ENCODE measurements around the gene PPP1R37. TPM values are rescaled to one million over a fixed set of nuclear protein-coding genes. Genes with fewer than 3 reads are reported as not detected.
A peak's percentile ranks its signal among the peaks of the same experiment; 100 is the strongest.

PPP1R37 gene
- total and polyA plus RNA-seq, 2 of the 13 experiments (the other 11 are each of a cell fraction or from before 2014, with no cell fraction given): 9.0 to 14.3 TPM

DNA sequence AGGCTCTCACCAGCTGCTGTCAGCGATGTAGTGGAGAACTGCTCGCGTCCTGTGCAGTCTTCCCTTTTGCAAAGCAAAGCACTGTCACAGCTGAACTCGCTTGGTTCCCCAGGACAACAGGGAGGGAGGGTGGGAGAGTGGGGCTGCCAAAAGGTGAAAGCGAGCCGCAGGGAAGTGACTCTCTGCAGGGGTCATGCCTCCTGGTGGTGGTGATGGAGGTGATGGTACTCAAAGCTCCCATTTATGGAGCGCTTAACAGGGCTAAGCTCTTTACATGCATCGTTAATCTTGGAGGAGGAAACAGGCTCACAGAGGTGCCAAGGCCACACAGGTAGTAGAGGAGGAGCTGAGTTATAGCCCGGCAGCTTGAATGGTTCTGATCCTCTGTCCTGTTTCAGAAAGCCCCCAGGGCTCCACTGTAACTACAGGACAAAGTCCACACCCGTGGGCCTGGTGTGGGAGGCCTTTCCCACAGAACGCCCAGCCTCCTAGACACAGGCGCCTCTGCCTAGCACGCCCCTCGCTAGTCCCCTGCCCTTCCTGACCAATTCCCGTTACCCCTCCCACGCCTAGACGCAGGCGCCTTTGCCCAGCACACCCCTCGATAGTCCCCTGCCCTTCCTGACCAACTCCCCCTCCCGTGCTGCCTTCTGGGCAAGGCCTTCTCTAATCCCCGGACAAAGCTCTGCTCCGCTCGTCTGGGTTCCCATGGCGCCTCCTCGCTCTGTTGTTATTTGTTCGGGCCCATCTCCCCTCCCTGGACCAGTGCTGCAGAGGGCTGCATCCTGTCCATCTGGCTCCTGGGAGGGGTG lies 10.7 kb downstream of the PPP1R37 start (continued):
- TF ChIP-seq, protein P1, sequence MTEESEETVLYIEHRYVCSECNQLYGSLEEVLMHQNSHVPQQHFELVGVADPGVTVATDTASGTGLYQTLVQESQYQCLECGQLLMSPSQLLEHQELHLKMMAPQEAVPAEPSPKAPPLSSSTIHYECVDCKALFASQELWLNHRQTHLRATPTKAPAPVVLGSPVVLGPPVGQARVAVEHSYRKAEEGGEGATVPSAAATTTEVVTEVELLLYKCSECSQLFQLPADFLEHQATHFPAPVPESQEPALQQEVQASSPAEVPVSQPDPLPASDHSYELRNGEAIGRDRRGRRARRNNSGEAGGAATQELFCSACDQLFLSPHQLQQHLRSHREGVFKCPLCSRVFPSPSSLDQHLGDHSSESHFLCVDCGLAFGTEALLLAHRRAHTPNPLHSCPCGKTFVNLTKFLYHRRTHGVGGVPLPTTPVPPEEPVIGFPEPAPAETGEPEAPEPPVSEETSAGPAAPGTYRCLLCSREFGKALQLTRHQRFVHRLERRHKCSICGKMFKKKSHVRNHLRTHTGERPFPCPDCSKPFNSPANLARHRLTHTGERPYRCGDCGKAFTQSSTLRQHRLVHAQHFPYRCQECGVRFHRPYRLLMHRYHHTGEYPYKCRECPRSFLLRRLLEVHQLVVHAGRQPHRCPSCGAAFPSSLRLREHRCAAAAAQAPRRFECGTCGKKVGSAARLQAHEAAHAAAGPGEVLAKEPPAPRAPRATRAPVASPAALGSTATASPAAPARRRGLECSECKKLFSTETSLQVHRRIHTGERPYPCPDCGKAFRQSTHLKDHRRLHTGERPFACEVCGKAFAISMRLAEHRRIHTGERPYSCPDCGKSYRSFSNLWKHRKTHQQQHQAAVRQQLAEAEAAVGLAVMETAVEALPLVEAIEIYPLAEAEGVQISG (CRISPR knock-in tag; IDR thresholded peaks at IDR 0.05): peak; percentile 67
- TF ChIP-seq SP1 (IDR thresholded peaks at IDR 0.05) (no peak), SP1 (CRISPR knock-in tag; IDR thresholded peaks at IDR 0.05) (no peak), TAF15 (IDR thresholded peaks at IDR 0.05; ENCODE audit: low read depth, low read length, poor library complexity, severe bottlenecking) (no peak), GFI1 (CRISPR knock-in tag; IDR thresholded peaks at IDR 0.05; ENCODE audit: borderline replicate concordance) (0 out of 2 replicates have a peak, but pooled peaks have one; percentile 45), SAP130 (CRISPR knock-in tag; IDR thresholded peaks at IDR 0.05; ENCODE audit: low read depth) (peak; percentile 49; the same call in 1 of the 2 replicates), CCDC6 (CRISPR knock-in tag; IDR thresholded peaks at IDR 0.05) (0 out of 2 replicates have a peak, but pooled peaks have one; percentile 79), MED1 (CRISPR knock-in tag; IDR thresholded peaks at IDR 0.05) (peak; percentile 30; the same call in 1 of the 2 replicates), MYC (CRISPR knock-in tag; IDR thresholded peaks at IDR 0.05; ENCODE audit: borderline replicate concordance) (peak; percentile 59; the same call in 1 of the 2 replicates), ZBTB38 (CRISPR knock-in tag; IDR thresholded peaks at IDR 0.05) (peak; percentile 70; the same call in 1 of the 2 replicates), ZNF558 (CRISPR knock-in tag; IDR thresholded peaks at IDR 0.05; ENCODE audit: borderline replicate concordance) (no peak), GATAD2A (CRISPR knock-in tag; IDR thresholded peaks at IDR 0.05) (peak; percentile 90), ZFP90 (CRISPR knock-in tag; IDR thresholded peaks at IDR 0.05; ENCODE audit: borderline replicate concordance) (peak; percentile 53; the same call in 1 of the 2 replicates)
- TF ChIP-seq, protein P2, sequence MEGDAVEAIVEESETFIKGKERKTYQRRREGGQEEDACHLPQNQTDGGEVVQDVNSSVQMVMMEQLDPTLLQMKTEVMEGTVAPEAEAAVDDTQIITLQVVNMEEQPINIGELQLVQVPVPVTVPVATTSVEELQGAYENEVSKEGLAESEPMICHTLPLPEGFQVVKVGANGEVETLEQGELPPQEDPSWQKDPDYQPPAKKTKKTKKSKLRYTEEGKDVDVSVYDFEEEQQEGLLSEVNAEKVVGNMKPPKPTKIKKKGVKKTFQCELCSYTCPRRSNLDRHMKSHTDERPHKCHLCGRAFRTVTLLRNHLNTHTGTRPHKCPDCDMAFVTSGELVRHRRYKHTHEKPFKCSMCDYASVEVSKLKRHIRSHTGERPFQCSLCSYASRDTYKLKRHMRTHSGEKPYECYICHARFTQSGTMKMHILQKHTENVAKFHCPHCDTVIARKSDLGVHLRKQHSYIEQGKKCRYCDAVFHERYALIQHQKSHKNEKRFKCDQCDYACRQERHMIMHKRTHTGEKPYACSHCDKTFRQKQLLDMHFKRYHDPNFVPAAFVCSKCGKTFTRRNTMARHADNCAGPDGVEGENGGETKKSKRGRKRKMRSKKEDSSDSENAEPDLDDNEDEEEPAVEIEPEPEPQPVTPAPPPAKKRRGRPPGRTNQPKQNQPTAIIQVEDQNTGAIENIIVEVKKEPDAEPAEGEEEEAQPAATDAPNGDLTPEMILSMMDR (CRISPR knock-in tag; IDR thresholded peaks at IDR 0.05): peak; percentile 46
- TF ChIP-seq, protein P3, sequence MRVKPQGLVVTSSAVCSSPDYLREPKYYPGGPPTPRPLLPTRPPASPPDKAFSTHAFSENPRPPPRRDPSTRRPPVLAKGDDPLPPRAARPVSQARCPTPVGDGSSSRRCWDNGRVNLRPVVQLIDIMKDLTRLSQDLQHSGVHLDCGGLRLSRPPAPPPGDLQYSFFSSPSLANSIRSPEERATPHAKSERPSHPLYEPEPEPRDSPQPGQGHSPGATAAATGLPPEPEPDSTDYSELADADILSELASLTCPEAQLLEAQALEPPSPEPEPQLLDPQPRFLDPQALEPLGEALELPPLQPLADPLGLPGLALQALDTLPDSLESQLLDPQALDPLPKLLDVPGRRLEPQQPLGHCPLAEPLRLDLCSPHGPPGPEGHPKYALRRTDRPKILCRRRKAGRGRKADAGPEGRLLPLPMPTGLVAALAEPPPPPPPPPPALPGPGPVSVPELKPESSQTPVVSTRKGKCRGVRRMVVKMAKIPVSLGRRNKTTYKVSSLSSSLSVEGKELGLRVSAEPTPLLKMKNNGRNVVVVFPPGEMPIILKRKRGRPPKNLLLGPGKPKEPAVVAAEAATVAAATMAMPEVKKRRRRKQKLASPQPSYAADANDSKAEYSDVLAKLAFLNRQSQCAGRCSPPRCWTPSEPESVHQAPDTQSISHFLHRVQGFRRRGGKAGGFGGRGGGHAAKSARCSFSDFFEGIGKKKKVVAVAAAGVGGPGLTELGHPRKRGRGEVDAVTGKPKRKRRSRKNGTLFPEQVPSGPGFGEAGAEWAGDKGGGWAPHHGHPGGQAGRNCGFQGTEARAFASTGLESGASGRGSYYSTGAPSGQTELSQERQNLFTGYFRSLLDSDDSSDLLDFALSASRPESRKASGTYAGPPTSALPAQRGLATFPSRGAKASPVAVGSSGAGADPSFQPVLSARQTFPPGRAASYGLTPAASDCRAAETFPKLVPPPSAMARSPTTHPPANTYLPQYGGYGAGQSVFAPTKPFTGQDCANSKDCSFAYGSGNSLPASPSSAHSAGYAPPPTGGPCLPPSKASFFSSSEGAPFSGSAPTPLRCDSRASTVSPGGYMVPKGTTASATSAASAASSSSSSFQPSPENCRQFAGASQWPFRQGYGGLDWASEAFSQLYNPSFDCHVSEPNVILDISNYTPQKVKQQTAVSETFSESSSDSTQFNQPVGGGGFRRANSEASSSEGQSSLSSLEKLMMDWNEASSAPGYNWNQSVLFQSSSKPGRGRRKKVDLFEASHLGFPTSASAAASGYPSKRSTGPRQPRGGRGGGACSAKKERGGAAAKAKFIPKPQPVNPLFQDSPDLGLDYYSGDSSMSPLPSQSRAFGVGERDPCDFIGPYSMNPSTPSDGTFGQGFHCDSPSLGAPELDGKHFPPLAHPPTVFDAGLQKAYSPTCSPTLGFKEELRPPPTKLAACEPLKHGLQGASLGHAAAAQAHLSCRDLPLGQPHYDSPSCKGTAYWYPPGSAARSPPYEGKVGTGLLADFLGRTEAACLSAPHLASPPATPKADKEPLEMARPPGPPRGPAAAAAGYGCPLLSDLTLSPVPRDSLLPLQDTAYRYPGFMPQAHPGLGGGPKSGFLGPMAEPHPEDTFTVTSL (CRISPR knock-in tag; IDR thresholded peaks at IDR 0.05; ENCODE audit: borderline replicate concordance): 0 out of 2 replicates have a peak, but pooled peaks have one; percentile 15
- TF ChIP-seq, protein P4, sequence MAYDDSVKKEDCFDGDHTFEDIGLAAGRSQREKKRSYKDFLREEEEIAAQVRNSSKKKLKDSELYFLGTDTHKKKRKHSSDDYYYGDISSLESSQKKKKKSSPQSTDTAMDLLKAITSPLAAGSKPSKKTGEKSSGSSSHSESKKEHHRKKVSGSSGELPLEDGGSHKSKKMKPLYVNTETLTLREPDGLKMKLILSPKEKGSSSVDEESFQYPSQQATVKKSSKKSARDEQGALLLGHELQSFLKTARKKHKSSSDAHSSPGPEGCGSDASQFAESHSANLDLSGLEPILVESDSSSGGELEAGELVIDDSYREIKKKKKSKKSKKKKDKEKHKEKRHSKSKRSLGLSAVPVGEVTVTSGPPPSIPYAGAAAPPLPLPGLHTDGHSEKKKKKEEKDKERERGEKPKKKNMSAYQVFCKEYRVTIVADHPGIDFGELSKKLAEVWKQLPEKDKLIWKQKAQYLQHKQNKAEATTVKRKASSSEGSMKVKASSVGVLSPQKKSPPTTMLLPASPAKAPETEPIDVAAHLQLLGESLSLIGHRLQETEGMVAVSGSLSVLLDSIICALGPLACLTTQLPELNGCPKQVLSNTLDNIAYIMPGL (CRISPR knock-in tag; IDR thresholded peaks at IDR 0.05; ENCODE audit: borderline replicate concordance in 1 of 2, low read depth in 1 of 2): peak in 1 of 2 experiments; percentile 17; a peak in 2 of 4 replicates

Data from HepG2 (cell line).